ENCODE results near the gene ATG2A. TPM values are rescaled to one million over a fixed set of nuclear protein-coding genes. Genes with fewer than 3 reads are reported as not detected.

ATG2A gene
- 13.2 and 18.1 TPM in 2 replicates for total RNA-seq

GRCh38 chr11:64916775-64917662 is at the start of gene ATG2A:
Gene ATG2A (minus strand): TSS chr11:64917209. CDS start chr11:64917135, 74 bp downstream.

GRCh38 chr11:64935359-64936081 is 18.5 kb upstream of the ATG2A start, which contains the start of gene GPHA2:
Gene GPHA2 (minus strand): TSS chr11:64935893. CDS start chr11:64935460, 433 bp downstream.

GRCh38 chr11:64923944-64924909 is 7.2 kb upstream of the ATG2A start, which contains the start of gene PPP2R5B:
Gene PPP2R5B (plus strand): TSS chr11:64924689. CDS start chr11:64925735, 1,046 bp downstream.

GRCh38 chr11:64878494-64879243 is 38.3 kb downstream of the ATG2A start, which contains the start of gene EHD1:
Gene EHD1 (minus strand): TSS chr11:64878621. CDS start chr11:64878464, 157 bp downstream.

Other genes with a start within 250 kb of the ATG2A start
- gene NRXN2, start 194.0 kb downstream of the ATG2A start, total RNA-seq: 0.18 and 2.9 TPM in 2 replicates
- 3.4 and 5.6 TPM in 2 replicates for gene RASGRP2, start 173.1 kb downstream of the ATG2A start, total RNA-seq
- 5.8 and 9.7 TPM in 2 replicates for gene PYGM, start 157.2 kb downstream of the ATG2A start, total RNA-seq
- 130 and 140 TPM in 2 replicates for gene SF1, start 138.7 kb downstream of the ATG2A start, total RNA-seq
- gene MAP4K2, start 114.0 kb downstream of the ATG2A start, total RNA-seq: 12.1 and 13.3 TPM in 2 replicates
- 16.0 and 19.5 TPM in 2 replicates for gene MEN1, start 106.7 kb downstream of the ATG2A start, total RNA-seq
- gene CDC42BPG, start 72.6 kb downstream of the ATG2A start, total RNA-seq: under 0.01 TPM in 1 of 2 replicates, not detected in the other
- 63.7 and 84.1 TPM in 2 replicates for gene EHD1, start 38.6 kb downstream of the ATG2A start, total RNA-seq
- 24.9 and 27.9 TPM in 2 replicates for gene PPP2R5B, start 7.5 kb upstream of the ATG2A start, total RNA-seq
- gene GPHA2, start 18.7 kb upstream of the ATG2A start, total RNA-seq: 2.6 TPM in 1 of 2 replicates, not detected in the other
- not detected in 2 replicates for gene MAJIN, start 54.9 kb upstream of the ATG2A start, total RNA-seq
- gene BATF2, start 79.8 kb upstream of the ATG2A start, total RNA-seq: 0.16 TPM in 1 of 2 replicates, not detected in the other
- gene ARL2, start 97.0 kb upstream of the ATG2A start, total RNA-seq: 97.5 and 157 TPM in 2 replicates
- 10.0 and 12.8 TPM in 2 replicates for gene SNX15, start 110.2 kb upstream of the ATG2A start, total RNA-seq
- 10.4 and 10.5 TPM in 2 replicates for gene SAC3D1, start 124.0 kb upstream of the ATG2A start, total RNA-seq
- 19.1 and 24.6 TPM in 2 replicates for gene NAALADL1, start 141.3 kb upstream of the ATG2A start, total RNA-seq
- gene CDCA5, start 166.8 kb upstream of the ATG2A start, total RNA-seq: 5.8 and 15.9 TPM in 2 replicates
- 52.3 and 67.3 TPM in 2 replicates for gene ZFPL1, start 167.0 kb upstream of the ATG2A start, total RNA-seq
- 231 and 236 TPM in 2 replicates for gene VPS51, start 179.0 kb upstream of the ATG2A start, total RNA-seq
- 10.2 and 29.6 TPM in 2 replicates for gene TM7SF2, start 194.7 kb upstream of the ATG2A start, total RNA-seq
- gene ZNHIT2, start 200.5 kb upstream of the ATG2A start, total RNA-seq: 10.1 and 13.8 TPM in 2 replicates
- 367 and 443 TPM in 2 replicates for gene FAU, start 204.9 kb upstream of the ATG2A start, total RNA-seq
- gene MRPL49, start 205.1 kb upstream of the ATG2A start, total RNA-seq: 35.7 and 41.5 TPM in 2 replicates
- 37.7 and 49.2 TPM in 2 replicates for gene SYVN1, start 217.3 kb upstream of the ATG2A start, total RNA-seq

Measured in cardiac atrium fibroblast (primary cell).